HepG2 (cell line): ENCODE measurements around the gene TYMS. TPM values are rescaled to one million over a fixed set of nuclear protein-coding genes. Genes with fewer than 3 reads are reported as not detected.

Experiments used
- AKNA ChIP-seq: sonication (generic); formaldehyde crosslinking; IDR thresholded peaks from 2 replicates; pipeline ENCODE4 v1.4.0; 2020; ENCODE audit warnings: missing genetic modification reagents, borderline replicate concordance
- ARID2 ChIP-seq: sonication (generic); formaldehyde crosslinking; IDR thresholded peaks from 2 replicates; pipeline ENCODE4 v1.8.1; 2022; ENCODE audit warnings: mild to moderate bottlenecking, missing genetic modification reagents, borderline replicate concordance
- E2F1 ChIP-seq: sonication (generic); formaldehyde crosslinking; IDR thresholded peaks from 2 replicates; pipeline ENCODE4 v1.5.0; 2020; ENCODE audit warnings: missing genetic modification reagents
- HNF1B ChIP-seq: sonication (generic); formaldehyde crosslinking; IDR thresholded peaks from 2 replicates; pipeline ENCODE4 v1.5.1; 2020; ENCODE audit warnings: mild to moderate bottlenecking, moderate library complexity, missing genetic modification reagents
- MAF1 ChIP-seq: sonication (generic); formaldehyde crosslinking; IDR thresholded peaks from 2 replicates; pipeline ENCODE4 v1.5.0; 2020; ENCODE audit warnings: missing genetic modification reagents, borderline replicate concordance
- MEF2D ChIP-seq: sonication (generic); formaldehyde crosslinking; IDR thresholded peaks from 2 replicates; pipeline ENCODE4 v1.5.1; 2020; ENCODE audit warnings: mild to moderate bottlenecking, missing genetic modification reagents
- PATZ1 ChIP-seq: sonication (generic); formaldehyde crosslinking; IDR thresholded peaks from 2 replicates; pipeline ENCODE4 v1.4.0; 2020; ENCODE audit warnings: missing genetic modification reagents
- SNAPC2 ChIP-seq: sonication (generic); formaldehyde crosslinking; IDR thresholded peaks from 2 replicates; pipeline ENCODE4 v1.8.1; 2022; ENCODE audit warnings: mild to moderate bottlenecking, missing genetic modification reagents
- SRF ChIP-seq: IDR thresholded peaks from 2 replicates; pipeline ENCODE4 v1.6.1; 2011; ENCODE audit warnings: mild to moderate bottlenecking, low read depth, low read length, moderate library complexity
- XRCC5 ChIP-seq: fragments of 200-400 bp; formaldehyde crosslinking; optimal IDR thresholded peaks from 2 replicates; pipeline ENCODE3; 2017; ENCODE audit warnings: mild to moderate bottlenecking, low read length
- ZNF275 ChIP-seq: sonication (generic); formaldehyde crosslinking; IDR thresholded peaks from 2 replicates; pipeline ENCODE4 v1.8.0; 2022; ENCODE audit warnings: missing genetic modification reagents, mild to moderate bottlenecking, inconsistent platforms, borderline replicate concordance
- ZNF431 ChIP-seq: sonication (generic); formaldehyde crosslinking; IDR thresholded peaks from 2 replicates; pipeline ENCODE4 v1.9.0; 2022; ENCODE audit warnings: missing genetic modification reagents, low read depth, mild to moderate bottlenecking, borderline replicate concordance
- ZNF484 ChIP-seq: sonication (generic); formaldehyde crosslinking; IDR thresholded peaks from 2 replicates; pipeline ENCODE4 v1.5.1; 2020; ENCODE audit warnings: mild to moderate bottlenecking, low read depth, missing genetic modification reagents, borderline replicate concordance
- ZNF674 ChIP-seq: sonication (generic); formaldehyde crosslinking; IDR thresholded peaks from 2 replicates; pipeline ENCODE4 v1.5.0; 2020; ENCODE audit warnings: low read depth, mild to moderate bottlenecking, missing genetic modification reagents
- polyA plus RNA-seq, 8 experiments: library from polyadenylated mRNA; depleted of rRNA in 3 of 8; stranded (reverse) in 7 of 8; unstranded in 1 of 8; fragments of >200 nt; fragmentation: Illumina TruSeq in 4 of 8; extraction: Trizol in 4 of 8; gene quantifications; 2 replicates each; pipeline versions ENCODE4 v1.2.1 to v1.2.3, GENCODE V29; 2011 to 2016; ENCODE audit warnings: low read depth in 4 of 8, missing spikeins in 1 of 8, mixed read lengths in 1 of 8; ENCODE audit not compliant: insufficient read depth in 1 of 8
- total RNA-seq, 5 experiments: library from RNA; depleted of rRNA; stranded (reverse); fragments of >200 nt; fragmentation: Illumina TruSeq; extraction: Trizol; gene quantifications; 2 replicates each; pipeline ENCODE4 v1.2.3, GENCODE V29; 2016; ENCODE audit warnings: low read depth in 1 of 5

TYMS gene
- total and polyA plus RNA-seq, 2 of the 13 experiments (the other 11 are each of a cell fraction or from before 2014, with no cell fraction given) = 80.1 to 106 TPM

GRCh38 chr18:658001-658946 lies 821 bp downstream of the TYMS start (continued):
- TF ChIP-seq HNF1B (CRISPR knock-in tag) = peak; percentile 28; the same call in 1 of the 2 replicates
- TF ChIP-seq MAF1 (CRISPR knock-in tag) = peak; percentile 33; the same call in 1 of the 2 replicates
- TF ChIP-seq MEF2D (CRISPR knock-in tag) = peak; percentile 6
- TF ChIP-seq AKNA (CRISPR knock-in tag) = peak; percentile 61; the same call in 1 of the 2 replicates
- TF ChIP-seq ZNF484 = 0 out of 2 replicates have a peak, but pooled peaks have one; percentile 23
- no peak for TF ChIP-seq ZNF674 (CRISPR knock-in tag)
- TF ChIP-seq E2F1 (CRISPR knock-in tag) = peak; percentile 97
- peak; percentile 12 for TF ChIP-seq XRCC5
- TF ChIP-seq ARID2 (CRISPR knock-in tag) = no peak; the same call in 1 of the 2 replicates
- no peak for TF ChIP-seq SNAPC2
- peak; percentile 84; the same call in 1 of the 2 replicates for TF ChIP-seq ZNF275
- no peak for TF ChIP-seq SRF
- TF ChIP-seq PATZ1 (CRISPR knock-in tag) = peak; percentile 78; the same call in 1 of the 2 replicates
- TF ChIP-seq ZNF431 (CRISPR knock-in tag) = 0 out of 2 replicates have a peak, but pooled peaks have one; percentile 32
